Esophagus mucosa (tissue), 1 donor: ENCODE data around the gene AP1S3. TPM values are rescaled to one million over a fixed set of nuclear protein-coding genes. Genes with fewer than 3 reads are reported as not detected.
"Not testable (repeated sequence)": the region's sequence is repeated elsewhere in the genome, so short reads cannot be mapped to it uniquely, and the experiment has no call there.

Experiments
- ATAC-seq: fragments of 200-7000 bp; cut with Tn5 transposase; one replicate; pipeline ENCODE4 v1.9.1; 2020
- total RNA-seq: library from RNA; stranded (reverse); gene quantifications from one replicate; pipeline ENCODE4 v1.2.4, GENCODE V29; 2023
- donor health status: DM: yes; HTN: yes; CAD: no.

Gene AP1S3
- total RNA-seq, 1 donor from 2014 or later = 20.8 TPM

- no peak for ATAC-seq
Observed at GRCh38 chr2:223852281-223852795, 15.0 kb upstream of the AP1S3 start.

DNA sequence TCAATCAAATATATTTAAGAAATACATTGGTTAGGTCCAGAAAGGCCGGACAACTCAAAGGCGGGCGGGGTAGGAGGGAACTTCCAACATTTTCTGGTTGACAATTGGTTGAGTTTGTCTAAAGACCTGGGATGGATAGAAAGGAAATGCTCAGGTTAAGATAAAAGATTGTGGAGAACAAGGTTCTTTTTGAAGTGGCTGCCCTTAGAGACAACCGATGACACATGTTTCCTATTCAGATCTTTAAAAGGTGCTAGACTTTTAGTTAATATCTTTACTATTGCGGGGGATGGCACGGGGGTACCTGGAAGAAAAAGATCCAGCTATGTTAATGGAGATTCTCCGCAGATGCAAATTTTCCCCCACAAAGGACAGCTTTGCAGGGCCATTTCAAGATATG, 10.0 kb upstream of the AP1S3 start:
- no peak for ATAC-seq

- ATAC-seq = peak; percentile 74
Observed at GRCh38 chr2:223846515-223846914, 9.1 kb upstream of the AP1S3 start.

DNA sequence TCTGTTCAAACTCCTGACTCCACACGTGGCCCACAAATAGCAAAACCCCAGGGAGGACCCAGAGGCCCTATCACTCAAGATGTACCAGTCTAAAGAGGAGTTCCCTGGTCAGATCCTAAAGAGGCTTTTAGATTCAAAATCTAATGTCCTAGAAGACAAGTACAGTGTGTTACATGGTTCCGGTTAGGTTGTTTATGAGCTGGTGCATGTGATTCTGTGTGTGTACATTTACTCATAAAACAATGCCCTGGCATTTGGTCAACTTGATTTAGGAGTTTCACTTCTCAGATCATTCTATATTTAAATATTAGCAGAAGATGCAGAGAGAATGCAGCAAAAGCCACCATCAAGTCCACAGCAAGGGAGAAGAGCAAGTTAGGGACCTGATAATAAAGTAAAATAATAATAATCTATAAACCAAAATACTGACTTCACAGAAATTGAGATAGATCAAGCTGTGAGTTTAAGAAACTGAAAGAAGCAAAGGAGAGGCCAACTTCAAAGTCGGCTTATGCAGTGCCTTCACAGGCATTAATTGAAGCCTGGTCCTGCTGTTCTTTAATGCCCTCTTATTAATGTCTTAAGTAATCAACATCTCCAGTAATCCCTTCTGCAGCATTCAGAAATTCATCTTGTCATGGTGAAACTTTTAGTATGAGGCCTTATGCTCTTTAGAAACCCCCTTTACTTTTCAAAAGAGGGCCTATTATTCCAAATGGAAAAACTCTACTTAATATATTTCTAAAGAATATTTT, 4.2 kb upstream of the AP1S3 start:
- ATAC-seq = no peak

DNA sequence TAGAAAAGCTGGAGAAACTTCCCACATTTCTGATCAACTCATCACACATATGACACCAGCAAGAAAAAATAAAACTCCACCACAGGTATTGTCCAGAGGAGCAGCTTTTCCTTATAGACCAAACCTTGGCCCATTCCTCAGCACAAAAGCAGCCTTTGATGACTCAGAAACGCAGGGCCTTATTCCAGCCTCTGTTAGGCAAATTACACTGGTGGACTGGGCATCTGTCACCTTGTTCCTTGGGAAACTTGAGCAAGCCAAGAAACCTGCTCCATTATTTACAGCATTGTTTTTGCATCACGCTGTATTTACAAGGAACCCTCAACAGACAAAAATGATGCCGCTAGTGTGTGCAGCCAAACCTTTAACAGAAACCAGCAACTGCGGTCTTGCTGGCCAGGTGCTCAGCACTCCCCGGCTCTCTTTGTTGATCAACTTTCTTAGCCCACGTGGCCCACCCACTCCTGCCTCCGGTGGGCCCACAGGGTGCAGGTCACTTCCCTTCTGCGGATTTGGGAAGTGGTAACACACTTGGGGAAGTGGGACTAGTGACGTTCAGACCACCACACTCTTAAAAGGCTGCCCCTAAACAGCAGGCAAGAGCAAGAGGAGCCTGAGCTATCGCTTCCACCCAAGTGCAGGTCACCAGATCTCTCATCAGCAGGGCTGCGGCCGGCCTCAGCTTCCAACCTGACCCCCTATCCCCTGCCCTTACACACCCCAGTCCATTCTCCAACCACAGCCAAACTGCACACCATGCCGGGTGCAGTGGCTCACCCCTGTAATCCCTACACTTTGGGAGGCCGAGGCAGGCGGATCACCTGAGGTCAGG, 1.5 kb downstream of the AP1S3 start:
- ATAC-seq = peak; percentile 54

- ATAC-seq = no peak
Observed at GRCh38 chr2:223834431-223834830, 3.0 kb downstream of the AP1S3 start.

DNA sequence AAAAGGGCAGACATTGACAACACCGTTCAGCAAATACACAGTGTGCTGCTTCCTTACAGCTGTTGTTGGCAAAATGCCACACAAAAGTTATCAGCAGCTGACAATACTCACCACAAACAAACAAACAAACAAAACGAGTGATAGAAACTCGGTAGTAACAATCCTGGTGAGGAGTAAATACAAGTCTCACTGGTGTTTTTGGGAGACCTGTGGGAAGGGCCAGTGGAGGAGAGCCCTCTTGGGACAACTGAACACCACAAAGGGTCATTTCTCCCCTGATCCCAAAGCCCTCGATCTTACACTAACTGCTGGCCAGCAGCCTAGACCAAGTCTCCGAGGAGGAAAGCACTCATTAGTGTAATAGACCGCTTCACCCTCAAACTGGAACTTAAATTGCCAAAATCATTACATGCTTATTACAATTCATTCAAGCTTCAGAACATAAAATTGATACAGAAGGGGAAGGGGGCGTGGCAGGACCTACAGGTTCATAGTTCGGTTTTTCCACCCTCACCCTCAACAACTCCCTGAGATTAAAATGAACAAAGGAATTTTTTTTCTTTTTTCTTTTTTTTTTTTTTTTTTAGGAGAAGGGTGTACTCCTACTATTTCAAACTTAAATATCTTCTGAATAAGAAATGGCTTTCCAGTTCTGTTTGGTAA, 5.0 kb downstream of the AP1S3 start:
- ATAC-seq = no peak

GRCh38 chr2:223829128-223829527, 8.3 kb downstream of the AP1S3 start:
- no peak for ATAC-seq

DNA sequence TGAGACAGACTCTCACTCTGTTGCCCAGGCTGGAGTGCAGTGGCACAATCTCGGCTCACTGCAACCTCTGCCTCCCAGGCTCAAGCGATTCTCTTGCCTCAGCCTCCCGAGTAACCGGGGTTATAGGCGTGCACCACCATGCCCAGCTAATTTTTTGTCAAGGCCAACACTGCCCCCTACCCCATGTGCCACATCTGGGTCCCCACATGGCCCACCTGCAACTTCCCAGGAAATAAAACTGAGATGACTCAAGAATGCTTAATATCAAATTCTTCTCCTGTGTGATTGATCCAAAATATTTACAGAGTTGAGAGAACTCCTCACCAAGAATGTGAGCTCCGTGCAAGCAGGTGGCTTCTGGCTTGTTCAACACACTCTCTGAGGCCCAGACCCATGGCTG, 9.1 kb downstream of the AP1S3 start:
- no peak for ATAC-seq

- ATAC-seq = no peak
Observed at GRCh38 chr2:223826995-223827394, 10.4 kb downstream of the AP1S3 start.

DNA sequence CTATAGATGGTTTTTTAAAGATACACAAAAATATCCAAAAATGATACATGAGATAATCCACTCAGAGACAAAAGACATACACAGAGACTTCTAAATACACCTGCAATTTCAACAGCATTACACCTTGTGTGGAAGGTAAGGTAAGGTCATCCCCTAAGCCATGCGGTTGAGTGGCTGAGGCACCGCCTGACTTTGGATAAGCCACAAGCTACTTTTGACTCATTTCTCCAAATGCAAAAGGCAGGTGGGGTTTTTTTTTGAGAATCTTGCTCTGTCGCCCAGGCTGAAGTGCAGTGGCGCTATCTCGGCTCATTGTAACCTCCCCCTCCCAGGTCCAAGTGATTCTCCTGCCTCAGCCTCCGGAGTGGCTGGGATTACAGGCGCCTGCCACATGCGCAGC, 13.1 kb downstream of the AP1S3 start:
- ATAC-seq = no peak

DNA sequence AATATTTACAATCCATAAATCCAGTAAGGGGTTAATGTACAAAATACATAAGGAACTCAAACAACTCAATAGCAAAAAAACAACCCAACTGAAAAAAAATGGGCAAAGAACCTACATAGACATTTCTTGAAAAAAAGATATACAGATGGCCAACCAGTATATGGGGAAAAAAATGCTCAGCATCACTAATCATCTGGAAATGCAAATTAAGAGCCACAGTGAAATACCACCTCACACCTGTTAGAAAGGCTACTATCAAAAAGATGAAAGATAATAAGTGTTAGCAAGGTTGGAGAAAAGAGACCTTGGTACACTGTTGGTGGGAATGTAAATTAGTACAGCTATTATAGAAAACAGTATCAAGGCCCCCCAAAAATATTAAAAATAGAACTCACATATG, 14.6 kb downstream of the AP1S3 start:
- ATAC-seq = no peak

GRCh38 chr2:223820549-223820948, 16.8 kb downstream of the AP1S3 start:
- ATAC-seq = no peak

- ATAC-seq = no peak
Observed at GRCh38 chr2:223819891-223820290, 17.5 kb downstream of the AP1S3 start.

- no peak for ATAC-seq
Observed at GRCh38 chr2:223815884-223816570, 21.4 kb downstream of the AP1S3 start.

- peak; percentile 80 for ATAC-seq
Observed at GRCh38 chr2:223815186-223815883, 22.0 kb downstream of the AP1S3 start.

DNA sequence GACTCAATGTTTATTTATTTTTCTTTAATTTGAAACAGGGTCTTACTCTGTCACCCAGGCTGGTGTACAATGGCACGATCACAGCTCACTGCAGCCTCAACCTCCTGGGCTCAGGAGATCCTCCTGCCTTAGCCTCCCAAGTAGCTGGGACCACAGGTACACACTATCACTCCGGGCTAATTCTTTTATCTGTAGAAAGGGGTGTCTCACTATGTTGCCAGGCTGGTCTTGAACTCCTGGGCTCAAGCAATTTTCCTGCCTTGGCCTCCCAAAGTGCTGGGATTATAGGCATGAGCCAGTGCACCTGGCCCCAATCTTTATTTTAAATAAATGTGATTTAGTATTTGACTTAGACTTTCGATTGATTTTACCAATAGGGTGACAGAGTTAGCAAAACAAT, 22.6 kb downstream of the AP1S3 start:
- ATAC-seq = not testable (repeated sequence)

DNA sequence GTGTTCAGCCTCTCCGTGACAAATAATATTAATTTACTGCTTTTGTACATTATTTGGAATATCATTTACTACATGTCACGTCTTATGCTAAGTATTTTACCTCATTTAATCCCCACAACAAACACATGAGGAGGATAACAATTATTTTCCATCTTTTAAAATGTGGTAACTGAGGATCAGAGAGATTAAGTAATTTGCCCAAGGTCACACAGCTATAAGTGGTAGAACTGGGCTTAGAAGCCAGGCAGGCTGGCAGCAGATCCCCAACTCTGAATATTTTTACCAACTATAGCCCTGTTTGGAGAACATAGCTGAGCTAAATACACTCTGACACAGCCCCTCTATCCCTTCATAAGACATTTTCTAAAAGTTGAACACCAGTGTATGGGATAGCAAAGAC, 24.1 kb downstream of the AP1S3 start:
- no peak for ATAC-seq

DNA sequence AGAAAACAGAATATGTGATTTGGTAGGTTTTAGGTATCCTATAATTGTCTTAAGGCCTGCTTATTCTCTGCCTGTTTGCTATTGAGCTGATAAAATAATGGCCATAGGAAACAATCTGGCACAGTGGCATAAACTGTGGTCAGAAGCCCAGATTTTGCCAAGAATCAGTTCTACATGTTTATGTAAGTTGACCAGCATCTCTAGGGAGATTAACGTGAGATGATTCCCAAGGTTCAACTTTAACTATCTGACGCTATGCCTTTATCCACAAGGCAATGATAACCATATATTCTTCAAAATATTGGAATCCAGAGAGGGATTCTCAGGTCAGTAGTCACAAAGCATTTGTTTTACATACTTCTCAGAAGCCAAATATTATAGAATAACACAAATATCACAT, 25.6 kb downstream of the AP1S3 start:
- no peak for ATAC-seq

GRCh38 chr2:223805008-223805407, 32.4 kb downstream of the AP1S3 start:
- ATAC-seq = no peak

DNA sequence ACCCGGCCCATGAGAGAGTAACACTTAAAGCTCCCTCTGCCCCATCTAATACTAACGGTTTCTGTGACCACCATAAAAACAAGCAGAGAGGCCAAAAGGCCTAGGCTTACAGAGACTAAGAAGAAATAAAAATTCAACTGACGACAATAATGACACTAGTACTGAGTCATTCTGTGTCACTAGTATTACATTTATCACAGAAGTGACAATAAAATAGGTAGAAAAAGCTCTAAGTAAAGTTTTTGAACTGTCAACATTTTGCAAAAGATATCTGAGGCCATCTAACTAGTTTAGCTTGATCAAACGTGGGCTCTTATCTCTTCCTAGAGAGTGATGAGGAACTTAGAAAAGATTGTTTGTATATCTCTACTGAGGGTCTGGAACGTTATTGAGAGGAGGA, 35.6 kb downstream of the AP1S3 start:
- ATAC-seq = no peak

DNA sequence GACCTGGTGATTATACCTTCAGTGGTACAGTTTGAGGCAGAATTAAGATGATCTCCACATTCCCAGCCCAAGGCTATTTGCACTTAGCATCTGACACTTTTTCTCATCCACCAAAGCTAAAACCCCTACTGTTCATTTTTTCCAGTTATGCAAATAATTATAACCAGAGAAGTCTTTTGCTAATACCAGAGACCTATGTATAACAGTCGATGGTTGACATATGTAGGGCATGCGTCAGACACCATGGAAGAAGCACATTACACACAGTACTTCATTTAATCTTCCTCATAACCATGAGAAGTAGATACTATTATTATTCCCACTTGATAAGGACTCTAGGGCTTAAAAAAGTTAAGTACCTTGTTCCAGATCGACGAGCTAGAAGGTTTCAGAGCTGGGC, 36.5 kb downstream of the AP1S3 start:
- ATAC-seq = no peak
